Loucy (cell line): ENCODE measurements around the gene MRTFB.

Experiments
- H2AFZ ChIP-seq: fragments of 200-600 bp; sonication (generic); 2 replicates; pipeline ENCODE4 v1.6.0; 2016; ENCODE audit warnings: antibody characterized with exemption, mild to moderate bottlenecking, low read length, moderate library complexity
- H3F3A ChIP-seq: fragments of 200-600 bp; 2 replicates; pipeline ENCODE4 v1.6.0; 2016; ENCODE audit warnings: antibody characterized with exemption, low read depth, mild to moderate bottlenecking
- H3K27me3 ChIP-seq: fragments of 200-600 bp; sonication (generic); 2 replicates; pipeline ENCODE4 v1.6.1; 2014; ENCODE audit warnings: low read length, mild to moderate bottlenecking; ENCODE audit not compliant: insufficient read depth, poor library complexity, severe bottlenecking
- H3K36me3 ChIP-seq: fragments of 200-600 bp; sonication (generic); 2 replicates; pipeline ENCODE4 v1.6.1; 2016; ENCODE audit warnings: low read length; ENCODE audit not compliant: insufficient read depth
- H3K4me1 ChIP-seq: fragments of 200-600 bp; sonication (generic); 2 replicates; pipeline ENCODE4 v1.5.1; 2014; ENCODE audit warnings: low read length, mild to moderate bottlenecking; ENCODE audit not compliant: insufficient read depth, poor library complexity, severe bottlenecking
- H3K4me2 ChIP-seq: fragments of 200-600 bp; sonication (generic); 2 replicates; pipeline ENCODE4 v1.6.0; 2014; ENCODE audit warnings: antibody characterized with exemption, low read length, low read depth, mild to moderate bottlenecking; ENCODE audit not compliant: poor library complexity, severe bottlenecking
- H3K4me3 ChIP-seq: fragments of 200-600 bp; sonication (generic); 2 replicates; pipeline ENCODE4 v1.5.1; 2014; ENCODE audit warnings: low read length, mild to moderate bottlenecking, mixed read lengths; ENCODE audit not compliant: poor library complexity, severe bottlenecking
- H3K79me2 ChIP-seq: fragments of 200-600 bp; sonication (generic); 2 replicates; pipeline ENCODE4 v1.6.1; 2014; ENCODE audit warnings: low read length; ENCODE audit not compliant: insufficient read depth
- H3K9ac ChIP-seq: fragments of 200-600 bp; sonication (generic); 2 replicates; pipeline ENCODE4 v1.6.0; 2014; ENCODE audit warnings: mild to moderate bottlenecking, low read depth, low read length, moderate library complexity; ENCODE audit not compliant: poor library complexity, severe bottlenecking
- H3K9me2 ChIP-seq: fragments of 200-600 bp; sonication (generic); replicated peaks from 2 replicates; pipeline ENCODE4 v1.6.1; 2016; ENCODE audit warnings: low read depth, low read length, mixed read lengths
- H3K9me3 ChIP-seq: fragments of 200-600 bp; sonication (generic); 2 replicates; pipeline ENCODE4 v1.6.1; 2014; ENCODE audit warnings: mild to moderate bottlenecking, antibody characterized with exemption, low read length, low read depth; ENCODE audit not compliant: insufficient read depth
- H4K20me1 ChIP-seq: fragments of 200-600 bp; sonication (generic); 2 replicates; pipeline ENCODE4 v1.6.0; 2014; ENCODE audit warnings: antibody characterized with exemption, low read length, mild to moderate bottlenecking; ENCODE audit not compliant: insufficient read depth, poor library complexity, severe bottlenecking
- CTCF ChIP-seq: fragments of 200-600 bp; sonication (generic); conservative IDR thresholded peaks from 2 replicates; pipeline ENCODE4 v1.5.1; 2014; ENCODE audit warnings: mild to moderate bottlenecking, antibody characterized with exemption, low read length
- EZH2phosphoT487 ChIP-seq: fragments of 200-600 bp; IDR thresholded peaks from 2 replicates; pipeline ENCODE4 v1.6.1; 2018; ENCODE audit warnings: antibody characterized with exemption, mild to moderate bottlenecking, moderate library complexity, borderline replicate concordance

MRTFB gene

GRCh38 chr16:14061732-14062259 is 9.3 kb upstream of the MRTFB start:
- H3K4me2 ChIP-seq: no peak overlapping the region
- H3K4me3 ChIP-seq: no peak overlapping the region
- H3K36me3 ChIP-seq: no peaks in the 10 kb centered on the region
- H3K4me1 ChIP-seq: no peaks in the 10 kb centered on the region
- no peak overlapping the region for H3K9ac ChIP-seq
- H3K9me3 ChIP-seq: no peaks in the 10 kb centered on the region
- H4K20me1 ChIP-seq: no peaks in the 10 kb centered on the region
- H3K79me2 ChIP-seq: no peaks in the 10 kb centered on the region
- no peaks in the 10 kb centered on the region for H3F3A ChIP-seq
- H3K27me3 ChIP-seq: no peaks in the 10 kb centered on the region
- no peak overlapping the region for H2AFZ ChIP-seq
- TF ChIP-seq CTCF (no peak), EZH2phosphoT487 (no peak)
- H3K9me2 ChIP-seq: no peaks in the 10 kb centered on the region

- H3K79me2 ChIP-seq: no peaks in the 10 kb centered on the region
- no peaks in the 10 kb centered on the region for H3F3A ChIP-seq
- no peak overlapping the region for H2AFZ ChIP-seq
- H4K20me1 ChIP-seq: no peaks in the 10 kb centered on the region
- no peaks in the 10 kb centered on the region for H3K27me3 ChIP-seq
- no peak overlapping the region for H3K4me3 ChIP-seq
- no peaks in the 10 kb centered on the region for H3K36me3 ChIP-seq
- H3K4me1 ChIP-seq: no peaks in the 10 kb centered on the region
- H3K4me2 ChIP-seq: no peak overlapping the region
- TF ChIP-seq CTCF (no peak), EZH2phosphoT487 (no peak)
- H3K9me2 ChIP-seq: no peaks in the 10 kb centered on the region
- no peaks in the 10 kb centered on the region for H3K9me3 ChIP-seq
- no peak overlapping the region for H3K9ac ChIP-seq
Observed at GRCh38 chr16:14062261-14062660, 8.9 kb upstream of the MRTFB start.

GRCh38 chr16:14063618-14064581 is 7.2 kb upstream of the MRTFB start:
- Histone ChIP-seq H3K9me2 (no peaks in the 10 kb centered on the region), H3F3A (no peaks in the 10 kb centered on the region), H4K20me1 (no peaks in the 10 kb centered on the region), H3K4me3 (no peak overlapping the region), H3K79me2 (no peaks in the 10 kb centered on the region), H3K27me3 (no peaks in the 10 kb centered on the region), H3K4me2 (no peak overlapping the region), H3K36me3 (no peaks in the 10 kb centered on the region), H3K9me3 (no peaks in the 10 kb centered on the region), H2AFZ (no peak overlapping the region), H3K9ac (no peak overlapping the region), H3K4me1 (no peaks in the 10 kb centered on the region)
- TF ChIP-seq EZH2phosphoT487 (no peak), CTCF (no peak)
